Measurements from ENCODE around the gene ATP1B2.
"Not testable (repeated sequence)": the region's sequence is repeated elsewhere in the genome, so short reads cannot be mapped to it uniquely, and the experiment has no call there.

ATP1B2 gene, protein sequence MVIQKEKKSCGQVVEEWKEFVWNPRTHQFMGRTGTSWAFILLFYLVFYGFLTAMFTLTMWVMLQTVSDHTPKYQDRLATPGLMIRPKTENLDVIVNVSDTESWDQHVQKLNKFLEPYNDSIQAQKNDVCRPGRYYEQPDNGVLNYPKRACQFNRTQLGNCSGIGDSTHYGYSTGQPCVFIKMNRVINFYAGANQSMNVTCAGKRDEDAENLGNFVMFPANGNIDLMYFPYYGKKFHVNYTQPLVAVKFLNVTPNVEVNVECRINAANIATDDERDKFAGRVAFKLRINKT

DNA sequence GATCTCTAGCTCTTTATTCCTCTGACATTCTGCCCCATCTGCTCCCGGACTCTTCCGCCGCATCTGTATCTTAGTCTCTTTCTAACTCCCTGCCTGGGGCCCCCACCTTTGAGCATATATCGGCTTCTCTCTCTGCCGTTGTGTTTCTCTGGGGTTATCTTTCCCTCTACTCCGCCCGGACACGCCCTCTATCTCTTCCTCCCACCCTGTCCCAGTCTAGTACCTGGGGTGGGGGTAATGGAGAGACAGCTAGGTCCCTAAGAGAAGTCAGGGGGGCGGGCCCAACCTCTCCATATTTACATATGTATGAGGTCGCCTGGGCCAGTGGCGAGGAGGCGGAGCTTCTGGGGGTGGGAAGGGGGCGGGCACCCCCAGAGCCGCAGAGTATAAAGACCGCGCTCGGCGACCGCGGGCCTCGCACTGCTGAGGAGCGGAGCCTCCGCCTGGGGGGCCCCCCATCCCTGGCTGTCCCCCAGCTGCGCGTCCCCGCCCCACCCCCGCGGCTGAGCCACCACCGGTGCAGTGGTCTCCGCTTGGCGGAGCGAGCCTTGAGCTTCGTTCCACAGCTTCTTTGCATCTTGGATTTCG lies at the start of gene ATP1B2:
TSS of gene ATP1B2 (plus strand) at position 418 of the 588 bp plus-strand sequence. CDS start 593 bp downstream, outside the sequence.
- DNase-seq (ENCODE audit: low read depth, low spot score) = peak; percentile 88

DNA sequence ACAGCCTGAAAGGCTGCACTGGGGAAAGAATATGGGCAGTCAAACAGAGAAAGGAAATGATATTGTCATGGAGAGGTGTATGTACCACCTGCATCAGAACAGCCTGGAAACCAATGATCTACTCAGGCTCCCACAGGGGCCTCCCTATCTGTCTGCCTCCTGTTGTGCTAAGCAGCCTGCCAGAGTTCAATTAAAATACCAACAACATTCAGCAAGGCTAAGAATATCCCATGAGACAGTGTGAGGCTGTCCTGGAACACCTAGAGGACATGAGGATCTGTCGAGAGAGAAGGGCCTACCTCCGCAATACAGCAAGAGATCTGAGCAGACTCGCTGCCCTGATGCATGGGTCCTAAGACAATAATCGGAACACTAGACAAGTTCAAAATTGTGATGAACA lies 44.4 kb upstream of the ATP1B2 start:
- DNase-seq (ENCODE audit: low read depth, low spot score) = no peak

DNA sequence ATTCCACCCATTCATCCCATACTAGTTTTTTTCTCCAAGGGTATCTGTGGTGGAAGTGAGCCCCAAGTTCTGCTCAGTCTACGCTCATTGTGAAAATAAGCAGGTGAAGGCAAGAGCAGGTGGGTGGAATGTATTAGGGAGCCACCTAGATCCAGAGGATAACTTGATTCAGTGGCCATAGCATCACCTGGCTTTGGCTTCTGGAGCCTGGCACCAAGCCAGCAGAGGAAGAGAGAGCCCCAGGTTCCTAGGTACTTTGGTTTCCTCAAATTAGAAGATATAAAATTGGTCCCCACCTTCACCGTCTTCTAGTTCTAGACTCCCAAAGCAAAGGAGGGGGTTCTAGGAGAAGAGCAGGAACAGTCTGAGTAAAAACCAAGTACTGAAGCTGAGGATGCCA lies 40.1 kb upstream of the ATP1B2 start:
- DNase-seq (ENCODE audit: low read depth, low spot score) = no peak

DNA sequence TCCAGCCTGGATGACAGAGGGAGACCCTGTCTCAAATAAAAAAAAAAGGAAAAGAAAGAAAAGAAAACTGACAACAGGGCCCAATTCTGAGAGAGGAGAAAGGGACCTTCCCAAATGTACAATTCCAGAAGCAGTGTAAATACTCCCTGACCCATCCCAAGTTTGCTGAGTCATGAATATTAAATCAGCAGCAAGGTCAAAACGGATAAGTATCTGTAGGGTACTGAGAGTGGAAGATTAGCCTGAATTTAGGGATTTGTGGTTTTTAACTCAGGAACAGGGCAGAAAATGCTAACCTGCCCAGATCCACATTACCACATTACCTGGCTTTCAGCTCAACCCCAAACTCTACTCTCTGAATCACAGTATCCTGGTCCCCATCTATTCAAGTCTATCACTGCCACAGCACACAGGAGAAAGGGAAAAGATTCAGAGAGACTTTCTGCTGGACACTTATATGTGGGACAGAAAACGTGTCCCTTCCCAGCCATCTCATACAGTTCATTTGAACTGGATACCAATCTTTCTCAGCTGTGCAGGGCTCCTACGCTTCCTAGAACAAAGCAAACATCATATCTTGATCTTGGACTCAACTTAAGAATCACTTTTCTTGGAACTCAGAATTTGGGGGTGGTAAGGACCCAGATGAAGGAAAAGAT lies 39.0 kb upstream of the ATP1B2 start:
- no peak for DNase-seq (ENCODE audit: low read depth, low spot score)

DNA sequence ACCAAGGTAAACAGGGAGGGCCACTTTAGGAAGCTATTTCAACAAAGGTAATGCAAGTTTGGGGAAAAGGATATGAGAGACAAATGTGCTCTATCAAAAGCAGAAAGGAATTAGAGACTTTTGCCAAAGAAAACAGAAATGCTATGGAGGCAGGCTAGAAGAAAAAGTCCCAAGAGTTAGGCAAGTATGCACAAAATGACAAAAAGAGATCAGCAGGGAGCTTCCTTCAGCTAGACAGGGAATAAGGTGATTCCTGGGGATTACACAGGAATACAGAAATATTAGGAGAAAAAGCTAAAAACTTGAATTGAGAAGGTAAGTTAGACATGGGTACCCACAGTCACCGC lies 38.5 kb upstream of the ATP1B2 start:
- DNase-seq (ENCODE audit: low read depth, low spot score) = no peak

DNA sequence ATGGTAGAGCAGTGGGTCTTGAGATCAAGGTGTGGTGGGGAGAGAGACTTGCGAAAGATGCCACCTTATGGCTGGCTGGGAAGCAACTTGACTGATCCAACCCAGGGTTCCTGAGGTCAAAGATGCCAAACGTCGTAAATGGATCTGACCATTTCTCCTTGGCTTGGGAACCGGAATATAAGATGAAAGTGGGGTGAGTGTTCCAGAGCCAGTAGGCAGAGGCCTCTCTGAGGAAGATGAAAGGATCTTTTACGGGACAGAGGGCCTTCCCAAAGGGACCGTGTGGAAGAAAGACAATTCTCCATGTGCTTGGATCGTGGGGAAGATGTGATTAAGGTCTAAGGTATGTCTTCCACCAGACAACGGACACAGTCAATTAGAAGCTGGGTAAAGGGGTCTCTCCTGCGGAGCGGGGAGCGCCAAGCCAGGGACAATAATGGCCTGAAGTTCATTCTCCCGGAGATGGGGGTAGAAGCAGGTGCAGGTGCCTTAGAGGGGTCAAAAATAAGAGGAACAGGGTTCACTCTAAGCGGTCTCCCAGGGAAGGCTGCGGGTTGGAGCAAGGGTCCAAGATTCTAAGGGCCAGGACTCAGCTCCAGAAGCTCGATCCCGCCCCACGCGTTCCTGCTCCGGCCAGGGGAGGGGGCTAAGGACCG lies 36.8 kb upstream of the ATP1B2 start:
- peak; percentile 59 for DNase-seq (ENCODE audit: low read depth, low spot score)

DNA sequence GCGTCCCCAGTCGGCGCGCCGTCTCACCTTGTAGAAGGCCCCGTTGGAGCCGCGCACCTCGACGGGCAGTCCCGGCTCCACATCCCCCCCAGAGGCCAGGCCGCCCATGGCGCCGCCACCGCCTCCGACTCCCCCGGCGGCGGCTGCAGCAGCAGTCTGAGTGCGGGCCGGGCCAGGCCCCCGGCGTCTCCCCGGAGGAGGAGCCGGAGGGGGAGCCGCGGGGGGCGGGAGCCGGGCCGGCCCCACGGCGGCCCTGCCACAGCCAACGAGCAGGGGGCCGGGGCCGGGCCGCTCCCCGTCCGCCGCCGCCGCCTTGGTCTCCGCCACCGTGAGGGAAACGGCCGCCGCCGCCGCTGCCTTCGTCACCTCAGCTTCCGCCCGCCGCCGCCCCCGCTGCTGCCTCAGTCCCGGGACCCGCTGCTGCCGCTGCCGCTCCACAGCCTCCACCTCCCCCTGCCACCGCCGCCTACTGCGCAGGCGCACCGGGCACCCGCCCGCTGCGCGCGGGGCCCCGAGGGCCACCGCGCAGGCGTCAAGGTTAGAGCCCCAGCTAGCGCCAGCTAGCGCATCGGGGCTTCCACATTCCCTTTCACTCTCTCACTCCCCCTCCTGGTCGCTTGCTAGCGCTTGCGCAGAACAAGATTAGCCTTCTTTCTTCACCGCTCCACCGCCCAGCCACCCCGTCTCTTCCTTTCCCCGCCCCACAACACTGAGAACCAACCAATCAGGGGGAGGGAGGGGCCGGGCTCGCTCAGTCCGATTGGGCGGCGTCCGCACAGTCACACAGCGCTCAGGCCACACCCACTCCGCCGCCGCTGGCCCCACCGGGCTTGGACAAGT lies 36.1 kb upstream of the ATP1B2 start, which contains the start of gene FXR2:
TSS of gene FXR2 (minus strand) at position 473 of the 840 bp plus-strand sequence. CDS start at position 108, 365 bp downstream.
- DNase-seq (ENCODE audit: low read depth, low spot score) = peak; percentile 100

DNA sequence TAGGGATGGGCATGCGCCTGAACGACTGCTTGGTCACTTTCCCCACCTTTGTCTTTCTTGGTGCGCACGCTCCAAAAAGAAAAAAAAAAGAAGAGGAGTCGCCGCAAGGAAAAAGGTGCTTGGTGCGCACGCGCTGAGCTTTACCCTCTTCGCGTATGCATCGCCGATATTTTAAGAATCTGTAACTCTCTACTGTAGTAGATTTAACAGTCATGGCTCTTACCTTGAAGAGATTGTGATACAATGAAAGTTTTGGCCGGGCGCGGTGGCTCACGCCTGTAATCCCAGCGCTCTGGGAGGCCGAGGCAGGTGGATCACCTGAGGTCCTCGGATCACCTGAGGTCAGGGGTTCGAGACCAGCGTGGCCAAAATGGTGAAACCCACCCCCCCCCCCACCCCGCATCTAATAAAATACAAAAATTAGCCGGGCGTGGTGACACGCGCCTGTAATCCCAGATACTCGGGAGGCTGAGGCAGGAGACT lies 35.4 kb upstream of the ATP1B2 start:
- no peak for DNase-seq (ENCODE audit: low read depth, low spot score)

DNA sequence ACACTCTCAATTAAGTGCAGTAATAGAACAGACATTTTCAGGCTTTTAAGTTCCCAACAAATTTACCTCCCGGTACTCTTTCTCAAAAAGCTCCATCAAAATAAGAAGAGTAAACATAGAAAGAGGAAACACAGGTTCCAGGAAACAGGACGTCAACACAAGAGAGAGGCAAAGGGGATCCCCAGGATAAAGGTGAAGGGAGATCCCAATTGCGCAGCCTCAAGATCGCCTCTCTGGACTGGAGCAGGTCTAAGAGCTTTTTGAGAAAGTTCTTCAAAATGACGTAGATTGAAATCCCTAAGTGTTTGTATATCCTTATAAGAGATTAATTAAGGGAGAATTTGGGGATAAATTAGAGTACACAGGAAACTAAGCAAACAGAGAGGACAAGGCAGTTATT lies 32.1 kb upstream of the ATP1B2 start:
- no peak for DNase-seq (ENCODE audit: low read depth, low spot score)

DNA sequence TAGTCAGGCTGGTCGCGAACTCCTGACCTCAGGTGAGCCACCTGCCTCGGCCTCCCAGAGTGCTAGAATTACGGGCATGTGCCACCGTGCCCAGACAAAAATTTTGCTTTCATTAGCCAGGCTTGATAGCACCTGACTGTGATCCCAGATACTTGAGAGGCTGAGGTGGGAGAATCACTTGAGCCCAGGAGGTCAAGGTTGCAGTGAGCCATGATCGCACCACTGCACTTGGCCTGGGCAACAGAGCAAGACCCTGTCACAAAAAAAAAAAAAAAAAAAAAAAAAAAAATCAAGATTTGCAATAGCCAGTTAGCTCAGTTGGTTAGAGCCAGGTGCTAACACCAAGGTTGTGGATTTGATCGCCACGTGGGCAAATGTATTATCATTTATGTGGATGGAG lies 29.9 kb upstream of the ATP1B2 start:
- DNase-seq (ENCODE audit: low read depth, low spot score) = no peak

DNA sequence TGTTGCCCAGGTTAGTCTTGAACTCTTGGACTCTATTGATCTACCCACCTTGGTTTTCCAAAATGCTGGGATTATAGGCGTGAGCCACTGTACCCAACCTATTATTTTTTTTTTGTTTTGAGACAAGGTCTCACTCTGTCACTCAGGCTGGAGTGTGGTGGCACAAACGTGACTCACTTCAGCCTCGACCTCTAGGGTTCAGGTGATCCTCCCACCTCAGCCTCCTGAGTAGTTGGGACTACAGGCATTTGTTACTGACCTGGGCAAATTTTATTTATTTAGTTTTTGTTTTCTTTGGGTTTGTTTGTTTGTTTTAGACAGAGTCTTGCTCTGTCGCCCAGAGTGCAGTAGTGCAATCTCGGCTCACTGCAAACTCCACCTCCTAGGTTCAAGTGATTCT lies 27.1 kb upstream of the ATP1B2 start:
- no peak for DNase-seq (ENCODE audit: low read depth, low spot score)

DNA sequence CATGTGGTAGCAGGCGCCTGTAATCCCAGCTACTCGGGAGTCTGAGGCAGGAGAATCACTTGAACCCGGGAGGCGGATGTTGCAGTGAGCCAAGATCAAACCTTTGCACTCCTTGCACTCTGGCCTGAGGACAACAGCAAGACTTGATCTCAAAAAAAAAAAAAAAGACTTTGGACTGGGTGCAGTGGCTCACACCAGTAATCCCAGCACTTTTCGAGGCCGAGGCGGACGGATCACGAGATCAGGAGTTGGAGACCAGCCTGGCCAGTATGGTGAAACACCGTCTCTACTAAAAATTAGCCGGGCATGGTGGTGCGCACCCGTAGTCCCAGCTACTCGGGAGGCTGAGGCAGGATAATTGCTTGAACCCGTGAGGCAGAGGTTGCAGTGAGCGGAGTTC lies 25.0 kb upstream of the ATP1B2 start:
- not testable (repeated sequence) for DNase-seq (ENCODE audit: low read depth, low spot score)

DNA sequence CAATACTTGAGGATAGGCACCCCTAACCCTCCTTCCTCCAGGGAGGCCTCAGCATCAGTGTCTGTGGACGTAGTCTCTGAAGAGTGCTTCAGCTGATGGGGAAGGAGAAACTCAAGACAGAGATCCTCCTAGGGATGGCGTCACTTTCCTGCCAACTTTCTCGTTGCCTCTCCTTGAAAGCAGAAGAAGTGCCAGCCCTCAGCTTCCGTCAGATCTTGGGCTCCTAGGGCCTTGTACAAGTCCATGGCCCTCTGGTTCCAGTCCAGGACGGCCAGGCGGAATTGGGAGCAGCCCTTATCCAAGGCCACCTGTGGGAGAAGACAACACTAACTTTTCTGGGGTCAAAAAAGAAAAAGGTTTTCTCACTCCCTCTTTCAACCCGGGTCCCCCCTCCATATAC lies 24.4 kb upstream of the ATP1B2 start:
- DNase-seq (ENCODE audit: low read depth, low spot score) = no peak

DNA sequence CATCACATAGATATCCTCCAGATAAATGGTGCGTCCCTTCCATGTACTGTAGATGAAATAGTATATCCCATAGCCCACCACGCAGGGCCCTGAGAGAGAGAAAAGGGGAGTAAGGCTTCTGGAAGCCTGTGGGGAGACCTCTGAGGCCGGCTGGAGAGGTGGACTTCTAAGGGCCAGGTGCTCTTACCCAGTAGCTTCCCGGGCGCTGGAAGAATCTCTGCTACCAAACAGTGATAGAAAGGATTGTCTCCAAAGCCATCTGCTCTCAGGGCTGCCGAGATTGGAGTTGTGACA lies 23.8 kb upstream of the ATP1B2 start:
- DNase-seq (ENCODE audit: low read depth, low spot score) = no peak

DNA sequence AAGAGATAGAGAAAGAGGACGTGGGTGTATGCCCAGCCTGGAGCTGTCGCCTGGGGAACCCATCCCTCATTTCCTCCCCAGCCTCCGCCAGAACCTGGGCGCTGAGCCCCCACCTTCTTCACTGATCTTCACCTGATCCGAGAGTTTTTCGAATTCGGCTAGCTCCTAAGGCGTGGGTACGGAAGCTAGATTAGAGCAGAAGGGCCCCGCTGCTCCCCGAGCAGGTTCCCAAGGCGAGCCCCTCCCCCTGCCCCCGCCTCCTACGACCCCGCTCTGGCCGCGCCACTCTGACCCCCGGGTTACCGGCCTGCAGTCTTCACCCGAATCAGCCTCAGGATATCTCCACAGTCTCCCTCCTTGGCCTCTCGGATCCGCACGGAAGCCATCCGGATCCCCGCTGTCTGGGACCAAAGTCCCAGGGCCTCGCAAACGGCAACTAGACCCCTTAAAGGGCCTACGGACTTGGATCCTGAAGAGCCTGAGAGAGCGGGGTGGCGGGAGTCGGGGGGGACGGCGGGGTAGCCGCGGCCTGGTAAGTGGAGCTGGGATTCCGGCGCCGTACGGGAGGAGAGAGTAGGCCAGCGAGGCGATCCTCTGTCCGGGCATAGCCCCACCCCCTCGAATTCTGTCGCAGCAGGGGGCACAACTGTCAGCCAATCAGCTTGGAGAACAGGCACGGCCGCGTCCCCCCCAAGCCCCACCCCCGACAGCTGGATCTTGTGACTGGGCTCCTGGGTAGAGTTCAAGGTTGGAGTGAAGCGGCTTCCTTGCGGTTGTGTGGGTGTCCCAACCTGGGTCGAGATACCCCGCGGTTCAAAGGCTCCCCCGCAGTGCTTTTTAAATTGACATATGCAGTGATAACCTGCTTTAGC lies 23.2 kb upstream of the ATP1B2 start, which contains the start of gene SAT2:
TSS of gene SAT2 (minus strand) at position 572 of the 872 bp plus-strand sequence. CDS start at position 386, 186 bp downstream.
- peak; percentile 95 for DNase-seq (ENCODE audit: low read depth, low spot score)

DNA sequence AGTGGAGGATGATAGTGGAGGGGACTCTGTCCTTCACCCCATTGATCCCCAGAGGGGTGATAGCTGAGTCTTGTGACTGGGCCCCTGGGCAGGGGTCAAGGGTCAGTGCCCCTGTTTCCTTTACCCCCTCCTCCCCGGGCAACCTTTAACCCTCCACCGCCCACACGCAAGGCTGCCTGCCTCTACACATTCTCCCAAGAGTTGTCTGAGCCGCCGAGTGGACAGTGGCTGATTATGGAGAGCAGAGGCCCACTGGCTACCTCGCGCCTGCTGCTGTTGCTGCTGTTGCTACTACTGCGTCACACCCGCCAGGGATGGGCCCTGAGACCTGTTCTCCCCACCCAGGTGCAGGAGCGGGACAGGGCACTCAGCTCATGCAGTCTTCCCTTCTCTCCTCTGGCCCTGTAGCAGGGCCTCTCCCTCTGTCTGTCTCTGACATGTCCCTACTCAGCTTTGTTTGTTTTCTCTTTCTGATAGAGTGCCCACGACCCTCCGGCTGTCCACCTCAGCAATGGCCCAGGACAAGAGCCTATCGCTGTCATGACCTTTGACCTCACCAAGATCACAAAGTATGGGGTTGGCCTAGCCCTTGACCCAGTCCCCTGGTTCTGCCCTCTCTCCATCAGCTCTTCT lies 20.7 kb upstream of the ATP1B2 start, which contains the start of gene SHBG:
TSS of gene SHBG (plus strand) at position 197 of the 633 bp plus-strand sequence. CDS start at position 235, 38 bp downstream.
- no peak for DNase-seq (ENCODE audit: low read depth, low spot score)

DNA sequence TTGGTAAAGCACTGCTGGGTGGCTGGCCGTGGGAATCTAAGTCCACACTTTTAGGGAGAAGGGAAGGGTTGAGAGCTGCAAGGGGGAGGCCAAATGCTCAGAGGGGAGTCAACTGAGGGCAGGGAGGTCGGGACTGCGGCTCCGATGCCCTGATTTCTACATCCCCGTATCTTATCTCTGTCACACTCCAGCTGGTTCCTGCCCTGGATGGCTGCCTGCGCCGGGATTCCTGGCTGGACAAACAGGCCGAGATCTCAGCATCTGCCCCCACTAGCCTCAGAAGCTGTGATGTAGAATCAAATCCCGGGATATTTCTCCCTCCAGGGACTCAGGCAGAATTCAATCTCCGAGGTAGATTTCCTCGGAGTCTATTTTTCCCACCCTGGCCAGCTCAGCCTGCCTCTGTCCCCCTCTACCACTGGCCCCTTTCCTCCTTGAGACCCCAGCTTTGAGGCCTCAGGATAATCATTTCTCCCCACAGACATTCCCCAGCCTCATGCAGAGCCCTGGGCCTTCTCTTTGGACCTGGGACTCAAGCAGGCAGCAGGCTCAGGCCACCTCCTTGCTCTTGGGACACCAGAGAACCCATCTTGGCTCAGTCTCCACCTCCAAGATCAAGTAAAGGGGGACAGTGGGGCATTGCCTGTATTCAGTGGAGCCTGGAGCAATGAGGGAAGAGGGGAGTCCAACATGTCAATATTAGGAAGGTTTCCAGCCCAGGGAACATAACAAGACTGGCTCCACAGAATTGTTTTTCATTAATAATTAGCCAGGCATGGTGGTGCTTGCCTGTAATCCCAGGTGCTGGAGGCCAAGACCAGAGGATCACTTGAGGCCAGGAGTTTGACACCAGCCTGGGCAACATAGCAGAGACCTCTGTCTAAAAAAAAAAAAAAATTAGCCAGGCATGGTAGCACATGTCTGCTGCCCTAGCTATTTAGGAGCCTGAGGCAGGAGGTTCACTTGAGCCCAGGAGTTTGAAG lies 19.0 kb upstream of the ATP1B2 start:
- no peak for DNase-seq (ENCODE audit: low read depth, low spot score)

DNA sequence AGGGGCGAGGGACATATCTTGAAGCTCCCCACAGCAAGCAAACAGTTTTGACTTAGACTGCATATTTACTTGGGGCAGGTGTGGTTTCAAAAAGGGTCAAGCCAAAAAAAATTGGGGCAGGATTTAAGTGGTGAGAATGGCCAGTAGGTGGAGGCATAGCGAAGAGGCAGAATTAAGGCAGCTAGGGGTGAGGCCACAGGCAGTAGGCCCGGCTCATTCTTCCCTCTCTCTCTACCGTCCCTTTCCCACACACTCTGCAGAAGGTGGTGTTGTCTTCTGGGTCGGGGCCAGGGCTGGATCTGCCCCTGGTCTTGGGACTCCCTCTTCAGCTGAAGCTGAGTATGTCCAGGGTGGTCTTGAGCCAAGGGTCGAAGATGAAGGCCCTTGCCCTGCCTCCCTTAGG lies 18.2 kb upstream of the ATP1B2 start:
- DNase-seq (ENCODE audit: low read depth, low spot score) = peak; percentile 77

DNA sequence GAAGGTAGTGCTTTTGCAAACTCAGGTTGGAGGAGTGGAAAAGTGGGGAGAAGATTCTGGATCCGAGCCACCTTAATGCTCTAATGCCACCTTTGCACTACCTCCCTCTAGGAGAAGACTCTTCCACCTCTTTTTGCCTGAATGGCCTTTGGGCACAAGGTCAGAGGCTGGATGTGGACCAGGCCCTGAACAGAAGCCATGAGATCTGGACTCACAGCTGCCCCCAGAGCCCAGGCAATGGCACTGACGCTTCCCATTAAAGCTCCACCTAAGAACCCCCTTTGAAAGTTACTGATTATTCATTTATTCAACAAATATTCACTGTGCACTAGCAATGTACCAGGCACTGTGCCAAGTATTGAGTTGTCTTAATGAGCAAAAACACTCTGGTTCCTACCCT lies 17.6 kb upstream of the ATP1B2 start:
- DNase-seq (ENCODE audit: low read depth, low spot score) = no peak
